Mesenchymal stem cell (in vitro differentiated cells and primary cell): ENCODE results near the gene SMAD3.
A peak's percentile ranks its signal among the peaks of the same experiment; 100 is the strongest.

Source experiments
- DNase-seq: peaks from one replicate; pipeline ENCODE4 v3.0.0-alpha.2; 2013
- H2AFZ ChIP-seq: one replicate; pipeline ENCODE4 v1.6.1; 2013; ENCODE audit warnings: low read depth, mild to moderate bottlenecking, control low read depth, inconsistent platforms, low read length, moderate library complexity
- H2AK5ac ChIP-seq: 2 replicates; pipeline ENCODE4 v1.6.1; 2013; ENCODE audit warnings: low read length, moderate library complexity, mild to moderate bottlenecking, inconsistent platforms; ENCODE audit not compliant: severe bottlenecking
- H2BK120ac ChIP-seq: one replicate; pipeline ENCODE4 v1.6.1; 2013; ENCODE audit warnings: low read depth, mild to moderate bottlenecking, inconsistent platforms, low read length, moderate library complexity
- H2BK12ac ChIP-seq, 2 experiments: one replicate each; pipeline ENCODE4 v1.6.1; 2013; ENCODE audit warnings: inconsistent platforms in 2 of 2, low read length in 2 of 2, mild to moderate bottlenecking in 2 of 2, moderate library complexity in 2 of 2, control low read depth in 1 of 2
- H2BK15ac ChIP-seq: one replicate; pipeline ENCODE4 v1.6.1; 2013; ENCODE audit warnings: mild to moderate bottlenecking, low read depth, inconsistent platforms; ENCODE audit not compliant: poor library complexity, severe bottlenecking
- H2BK5ac ChIP-seq: 2 replicates; pipeline ENCODE4 v1.6.1; 2013; ENCODE audit warnings: low read depth, mild to moderate bottlenecking, low read length, control low read depth, inconsistent platforms; ENCODE audit not compliant: poor library complexity, severe bottlenecking
- H3K14ac ChIP-seq, 2 experiments: one replicate each; pipeline ENCODE4 v1.6.1; 2013; ENCODE audit warnings: inconsistent platforms in 2 of 2, low read length in 2 of 2, control low read depth in 1 of 2, mild to moderate bottlenecking in 1 of 2, moderate library complexity in 1 of 2
- H3K18ac ChIP-seq, 2 experiments: one replicate each; pipeline ENCODE4 v1.6.1; 2013; ENCODE audit warnings: inconsistent platforms in 2 of 2, low read length in 2 of 2, control low read depth in 1 of 2, low read depth in 1 of 2, mild to moderate bottlenecking in 1 of 2
- H3K23ac ChIP-seq, 2 experiments: one replicate each; pipeline ENCODE4 v1.6.1; 2013; ENCODE audit warnings: inconsistent platforms in 2 of 2, low read length in 2 of 2, mild to moderate bottlenecking in 2 of 2, moderate library complexity in 2 of 2, control low read depth in 1 of 2
- H3K27ac ChIP-seq: 2 replicates; pipeline ENCODE4 v1.5.1; 2013; ENCODE audit warnings: mild to moderate bottlenecking, moderate library complexity, low read length, control low read depth, inconsistent platforms; ENCODE audit not compliant: poor library complexity, severe bottlenecking
- H3K27me3 ChIP-seq, 2 experiments: 2 replicates each; pipeline versions ENCODE4 v1.6.1 to v1.7.0; 2013; ENCODE audit warnings: low read length in 2 of 2, mild to moderate bottlenecking in 2 of 2, moderate library complexity in 2 of 2, control low read depth in 1 of 2, inconsistent platforms in 1 of 2; ENCODE audit not compliant: control insufficient read depth in 1 of 2, insufficient read depth in 1 of 2
- H3K36me3 ChIP-seq, 2 experiments: 2 replicates each; pipeline versions ENCODE4 v1.6.1 to v1.7.0; 2013; ENCODE audit warnings: low read length in 2 of 2, control low read depth in 1 of 2, inconsistent platforms in 1 of 2, low read depth in 1 of 2, mild to moderate bottlenecking in 1 of 2; ENCODE audit not compliant: insufficient read depth in 2 of 2, control insufficient read depth in 1 of 2
- H3K4ac ChIP-seq, 2 experiments: one replicate each; pipeline ENCODE4 v1.6.1; 2013; ENCODE audit warnings: inconsistent platforms in 2 of 2, low read length in 2 of 2, mild to moderate bottlenecking in 2 of 2, moderate library complexity in 2 of 2, control low read depth in 1 of 2, low read depth in 1 of 2
- H3K4me1 ChIP-seq: 2 replicates; pipeline ENCODE4 v1.6.1; 2013; ENCODE audit warnings: low read depth, low read length, control low read depth; ENCODE audit not compliant: control insufficient read depth, insufficient read depth
- H3K4me2 ChIP-seq: 2 replicates; pipeline ENCODE4 v1.6.1; 2013; ENCODE audit warnings: low read length, mild to moderate bottlenecking, inconsistent platforms; ENCODE audit not compliant: poor library complexity, severe bottlenecking
- H3K4me3 ChIP-seq, 2 experiments: 2 replicates each; pipeline versions ENCODE4 v1.5.1 to v1.7.0; 2013; ENCODE audit warnings: low read length in 2 of 2, mild to moderate bottlenecking in 2 of 2, control low read depth in 1 of 2, low read depth in 1 of 2; ENCODE audit not compliant: insufficient read depth in 1 of 2
- H3K79me1 ChIP-seq: replicated peaks from 2 replicates; pipeline ENCODE4 v1.6.1; 2013; ENCODE audit warnings: mild to moderate bottlenecking, control low read depth, low read length, inconsistent platforms; ENCODE audit not compliant: poor library complexity, severe bottlenecking
- H3K9ac ChIP-seq: 2 replicates; pipeline ENCODE4 v1.7.0; 2013; ENCODE audit warnings: mild to moderate bottlenecking, low read length, moderate library complexity
- H3K9me3 ChIP-seq: 2 replicates; pipeline ENCODE4 v1.7.0; 2013; ENCODE audit warnings: mild to moderate bottlenecking, low read length; ENCODE audit not compliant: control insufficient read depth
- H4K8ac ChIP-seq: one replicate; pipeline ENCODE4 v1.6.1; 2013; ENCODE audit warnings: inconsistent platforms, mild to moderate bottlenecking, low read length, moderate library complexity
- H4K91ac ChIP-seq: one replicate; pipeline ENCODE4 v1.6.1; 2013; ENCODE audit warnings: mild to moderate bottlenecking, low read length, inconsistent platforms
- WGBS: methylation state at CpG from one replicate; pipeline ENCODE4 v1.1.7; 2013; ENCODE audit warnings: mixed read lengths; 5-methylcytosine and 5-hydroxymethylcytosine counted together

SMAD3 gene

GRCh38 chr15:67103021-67103420, 37.6 kb downstream of the SMAD3 start:
- Histone ChIP-seq H3K79me1 (peaks cover 18% of the 10 kb centered on the region), H3K4me2 (no peak overlapping the region), H3K14ac (no peak overlapping the region), H2BK15ac (no peak overlapping the region), H2BK5ac (no peak overlapping the region), H3K36me3 (peaks cover 0 to 18% of the 10 kb centered on the region in 2 experiments), H3K27me3 (no peaks in the 10 kb centered on the region), H2AFZ (no peak overlapping the region), H3K9me3 (no peaks in the 10 kb centered on the region), H3K4me3 (no peak overlapping the region), H3K23ac (no peak overlapping the region), H3K18ac (no peak overlapping the region), H2BK12ac (peak overlapping the region in 1 of 2 experiments; percentile 12), H2BK120ac (no peak overlapping the region), H3K9ac (no peak overlapping the region), H3K4me1 (peaks cover 46% of the 10 kb centered on the region), H2AK5ac (no peak overlapping the region), H3K27ac (no peak overlapping the region), H4K8ac (no peak overlapping the region), H4K91ac (no peak overlapping the region), H3K4ac (peak overlapping the region; percentile 20 to 47)
- 87% methylated on average over 4 of the region's 4 CpGs for WGBS
- DNase-seq = no peak

DNA sequence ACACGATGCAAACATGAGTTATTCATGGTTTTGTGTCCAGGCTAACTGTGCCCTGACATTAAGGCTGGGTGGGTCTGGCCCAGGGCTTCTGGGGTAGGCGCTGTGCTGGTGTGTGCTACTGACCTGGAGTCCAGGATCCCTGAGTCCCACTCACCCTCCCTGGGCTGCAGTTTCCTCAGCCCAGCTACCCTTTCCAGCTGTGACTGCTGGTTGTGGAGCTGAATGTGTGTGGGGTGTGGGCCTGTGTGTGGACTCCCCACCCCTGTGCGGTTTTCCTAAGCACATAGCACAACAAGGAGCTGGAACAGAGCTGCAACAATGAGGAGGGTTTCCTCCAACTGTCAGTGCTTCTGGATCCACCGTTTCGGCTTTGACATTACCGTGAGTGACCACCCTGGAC, 38.0 kb downstream of the SMAD3 start:
- Histone ChIP-seq H3K14ac (peak overlapping the region in 1 of 2 experiments; percentile 22), H3K23ac (peak overlapping the region in 1 of 2 experiments; percentile 36), H3K27ac (no peak overlapping the region), H2AK5ac (peak overlapping the region; percentile 23), H3K27me3 (no peaks in the 10 kb centered on the region), H3K9ac (no peak overlapping the region), H3K4me3 (no peak overlapping the region), H3K4me2 (no peak overlapping the region), H3K4ac (peak overlapping the region; percentile 20 to 47), H3K79me1 (peaks cover 18% of the 10 kb centered on the region), H3K4me1 (peaks cover 46% of the 10 kb centered on the region), H2BK120ac (no peak overlapping the region), H2BK5ac (no peak overlapping the region), H4K91ac (peak overlapping the region; percentile 5), H3K18ac (peak overlapping the region in 1 of 2 experiments; percentile 74), H2BK12ac (peak overlapping the region; percentile 12 to 57), H3K9me3 (no peaks in the 10 kb centered on the region), H2BK15ac (no peak overlapping the region), H3K36me3 (peaks cover 0 to 18% of the 10 kb centered on the region in 2 experiments), H2AFZ (no peak overlapping the region), H4K8ac (no peak overlapping the region)
- WGBS = 93% methylated on average over 5 of the region's 6 CpGs
- DNase-seq = no peak

- no peak overlapping the region for H4K91ac ChIP-seq
- no peak overlapping the region for H3K9ac ChIP-seq
- no peak overlapping the region for H3K4me2 ChIP-seq
- no peak overlapping the region for H2BK5ac ChIP-seq
- H4K8ac ChIP-seq = no peak overlapping the region
- H3K14ac ChIP-seq = no peak overlapping the region
- no peak overlapping the region for H3K23ac ChIP-seq
- no peak for DNase-seq
- H3K27me3 ChIP-seq = no peaks in the 10 kb centered on the region
- peak overlapping the region; percentile 26 for H2BK15ac ChIP-seq
- no peaks in the 10 kb centered on the region for H3K9me3 ChIP-seq
- no peak overlapping the region for H2AFZ ChIP-seq
- peaks cover 0 to 18% of the 10 kb centered on the region in 2 experiments for H3K36me3 ChIP-seq
- H3K79me1 ChIP-seq = peaks cover 15% of the 10 kb centered on the region
- 82% methylated on average over 9 of the region's 11 CpGs for WGBS
- no peak overlapping the region for H3K4me3 ChIP-seq
- peak overlapping the region; percentile 64 for H2AK5ac ChIP-seq
- H3K18ac ChIP-seq = no peak overlapping the region
- no peak overlapping the region for H3K4ac ChIP-seq
- peaks cover 44% of the 10 kb centered on the region for H3K4me1 ChIP-seq
- H3K27ac ChIP-seq = no peak overlapping the region
- peak overlapping the region; percentile 57 to 85 for H2BK12ac ChIP-seq
- H2BK120ac ChIP-seq = no peak overlapping the region
Measured at GRCh38 chr15:67103869-67104268, 38.5 kb downstream of the SMAD3 start.

DNA sequence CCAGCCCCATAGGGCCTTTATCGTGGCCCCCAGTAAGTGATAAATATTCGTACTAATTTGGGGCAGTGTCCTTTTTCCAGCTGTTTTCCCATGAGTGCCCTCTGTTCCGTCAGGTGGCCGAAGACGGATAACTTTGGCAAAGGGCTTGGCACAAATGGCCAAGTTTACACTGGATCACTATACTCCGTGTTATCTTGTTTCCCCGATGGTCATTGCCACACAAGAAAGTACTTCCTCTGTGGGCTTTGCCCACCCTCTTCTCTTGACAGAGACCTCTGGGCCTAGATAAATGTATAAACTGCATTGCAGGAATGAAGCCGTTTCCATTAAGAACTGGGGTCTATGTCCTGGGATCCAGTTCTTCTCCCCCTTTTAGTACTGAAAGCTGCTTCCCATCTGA, 39.1 kb downstream of the SMAD3 start:
- no peaks in the 10 kb centered on the region for H3K27me3 ChIP-seq
- H2AK5ac ChIP-seq = peak overlapping the region; percentile 79
- peak overlapping the region; percentile 61 to 81 for H3K4ac ChIP-seq
- peak overlapping the region; percentile 18 for H2BK15ac ChIP-seq
- no peak overlapping the region for H3K14ac ChIP-seq
- H4K8ac ChIP-seq = peak overlapping the region; percentile 68
- H3K27ac ChIP-seq = no peak overlapping the region
- no peak overlapping the region for H3K4me2 ChIP-seq
- peak overlapping the region; percentile 28 for H3K9ac ChIP-seq
- H3K4me3 ChIP-seq = no peak overlapping the region
- H3K36me3 ChIP-seq = peaks cover 0 to 18% of the 10 kb centered on the region in 2 experiments
- peaks cover 15% of the 10 kb centered on the region for H3K79me1 ChIP-seq
- H2BK120ac ChIP-seq = peak overlapping the region; percentile 84
- no peak overlapping the region for H2BK5ac ChIP-seq
- H3K4me1 ChIP-seq = peaks cover 46% of the 10 kb centered on the region
- no peak overlapping the region for H4K91ac ChIP-seq
- peak overlapping the region in 1 of 2 experiments; percentile 16 for H3K23ac ChIP-seq
- no peak overlapping the region for H2AFZ ChIP-seq
- DNase-seq = no peak
- 88% methylated on average over 8 of the region's 8 CpGs for WGBS
- H2BK12ac ChIP-seq = peak overlapping the region; percentile 80 to 85
- H3K9me3 ChIP-seq = no peaks in the 10 kb centered on the region
- H3K18ac ChIP-seq = peak overlapping the region; percentile 85 to 94
